ENCODE results near the gene GTF2F1. TPM values are rescaled to one million over a fixed set of nuclear protein-coding genes. Genes with fewer than 3 reads are reported as not detected.

The GTF2F1 gene
- total RNA-seq, 1 experiment from 2014 or later: 67.2 TPM

GRCh38 chr19:6439743-6440142, 46.8 kb upstream of the GTF2F1 start:
- no CpG with 5 or more reads among the region's 4 CpGs for WGBS (ENCODE audit: extremely low coverage, insufficient read length, low lambda C conversion rate)
- Histone ChIP-seq H3K4me1 (ENCODE audit: insufficient read depth, low read length) (no peaks in the 10 kb centered on the region), H3K9ac (ENCODE audit: extremely low read depth, insufficient read length, low read length) (no peak overlapping the region), H3K9me3 (ENCODE audit: control insufficient read depth, low read depth, low read length) (no peaks in the 10 kb centered on the region), H3K14ac (ENCODE audit: insufficient read depth, low read length) (no peak overlapping the region), H2BK15ac (ENCODE audit: low read depth, low read length) (no peak overlapping the region), H3K23me2 (ENCODE audit: insufficient read length, low read depth, low read length, poor library complexity, severe bottlenecking) (no peaks in the 10 kb centered on the region), H2AFZ (ENCODE audit: low read length) (no peak overlapping the region), H3K27ac (ENCODE audit: insufficient read length, low read depth, low read length) (no peak overlapping the region), H2BK20ac (ENCODE audit: low read depth, low read length, poor library complexity, severe bottlenecking) (no peak overlapping the region), H2BK5ac (ENCODE audit: insufficient read length, low read length) (no peak overlapping the region), H2BK12ac (ENCODE audit: insufficient read length, low read depth, low read length) (no peak overlapping the region), H4K8ac (replicated peaks; ENCODE audit: insufficient read length, low read depth, low read length) (no peak overlapping the region), H4K5ac (ENCODE audit: insufficient read length, low read depth, low read length) (no peak overlapping the region), H3K56ac (ENCODE audit: insufficient read length, low read depth, low read length) (no peak overlapping the region), H3K4me2 (ENCODE audit: insufficient read depth, insufficient read length, low read length) (no peak overlapping the region), H3K23ac (ENCODE audit: insufficient read length, low read depth, low read length) (no peak overlapping the region), H3K18ac (ENCODE audit: insufficient read length, low read depth, low read length) (no peak overlapping the region), H3K27me3 (ENCODE audit: insufficient read depth, low read length) (no peaks in the 10 kb centered on the region), H3T11ph (ENCODE audit: low read length) (no peak overlapping the region), H2AK5ac (ENCODE audit: insufficient read length, low read length) (no peak overlapping the region), H4K91ac (ENCODE audit: insufficient read length, low read depth, low read length) (no peak overlapping the region), H3K4ac (ENCODE audit: low read depth, low read length) (no peak overlapping the region), H3K79me1 (ENCODE audit: insufficient read depth, low read depth, low read length, poor library complexity, severe bottlenecking) (no peaks in the 10 kb centered on the region), H4K20me1 (ENCODE audit: control insufficient read depth, insufficient read depth, insufficient read length) (peaks cover 2% of the 10 kb centered on the region), H2BK120ac (ENCODE audit: low read depth, low read length, poor library complexity, severe bottlenecking) (no peak overlapping the region), H3K79me2 (ENCODE audit: insufficient read depth, low read length) (no peaks in the 10 kb centered on the region)
- no peak for TF ChIP-seq CTCF (conservative IDR thresholded peaks at IDR 0.05)
- no peak for DNase-seq
- no peaks in the 10 kb centered on the region; a peak in 1 of 4 replicates for H3K4me1 Mint-ChIP-seq
- no peaks in the 10 kb centered on the region for H3K9me3 Mint-ChIP-seq
- peaks cover 0 to 4% (median 0%) of the 10 kb centered on the region in 3 experiments; a peak in 1 of 7 replicates for H3K36me3 Mint-ChIP-seq (ENCODE audit: insufficient read depth in 1 of 3, low read depth in 3 of 3)
- H3K27me3 Mint-ChIP-seq (ENCODE audit: low read depth): peaks cover 5% of the 10 kb centered on the region
- no peak overlapping the region for H3K27ac Mint-ChIP-seq
- no peak overlapping the region for H3K4me3 Mint-ChIP-seq
